Measurements from ENCODE around the gene GRSF1.
"Not testable (repeated sequence)": the region's sequence is repeated elsewhere in the genome, so short reads cannot be mapped to it uniquely, and the experiment has no call there.

Gene GRSF1

GRCh38 chr4:70831293-70831692 lies 8.4 kb downstream of the GRSF1 start:
- DNase-seq: no peak

- no peak for DNase-seq
These were observed 9.6 kb downstream of the GRSF1 start for GRCh38 chr4:70830054-70830453.

GRCh38 chr4:70829492-70829891 lies 10.2 kb downstream of the GRSF1 start:
- no peak for DNase-seq

- no peak for DNase-seq
These were observed 10.7 kb downstream of the GRSF1 start for GRCh38 chr4:70829015-70829414.

- DNase-seq: no peak
These were observed 20.8 kb downstream of the GRSF1 start for GRCh38 chr4:70818921-70819320.

GRCh38 chr4:70818173-70818855 lies 21.4 kb downstream of the GRSF1 start:
- no peak for DNase-seq

- no peak for DNase-seq
These were observed 22.8 kb downstream of the GRSF1 start for GRCh38 chr4:70816894-70817293.

GRCh38 chr4:70815370-70815769 lies 24.3 kb downstream of the GRSF1 start:
- no peak for DNase-seq

GRCh38 chr4:70808151-70808550 lies 31.5 kb downstream of the GRSF1 start:
- no peak for DNase-seq

- DNase-seq: no peak
These were observed 36.6 kb downstream of the GRSF1 start for GRCh38 chr4:70802928-70803580.

GRCh38 chr4:70801265-70801809 lies 38.4 kb downstream of the GRSF1 start:
- DNase-seq: peak; percentile 29

- no peak for DNase-seq
These were observed 46.1 kb downstream of the GRSF1 start for GRCh38 chr4:70793626-70794025.

GRCh38 chr4:70788733-70789132 lies 51.0 kb downstream of the GRSF1 start:
- no peak for DNase-seq

GRCh38 chr4:70787496-70787895 lies 52.2 kb downstream of the GRSF1 start:
- DNase-seq: no peak

GRCh38 chr4:70783096-70783495 lies 56.6 kb downstream of the GRSF1 start:
- no peak for DNase-seq

- no peak for DNase-seq
These were observed 60.7 kb downstream of the GRSF1 start for GRCh38 chr4:70778888-70779422.

- DNase-seq: no peak
These were observed 66.6 kb downstream of the GRSF1 start for GRCh38 chr4:70772929-70773555.

- DNase-seq: not testable (repeated sequence)
These were observed 70.3 kb downstream of the GRSF1 start for GRCh38 chr4:70769396-70769795.

- DNase-seq: no peak
These were observed 71.3 kb downstream of the GRSF1 start for GRCh38 chr4:70768301-70768948.
